Measurements from ENCODE around the gene GRIN2C.
"Not testable (repeated sequence)": the region's sequence is repeated elsewhere in the genome, so short reads cannot be mapped to it uniquely, and the experiment has no call there.

The GRIN2C gene

GRCh38 chr17:74859459-74860228 lies at the start of gene GRIN2C:
Gene GRIN2C, minus strand, starts transcription at chr17:74859885. Its CDS starts 4,793 bp downstream, at chr17:74855092.
- H3K4me3 Mint-ChIP-seq = peak within 1 kb of the TSS; percentile 70
- H3K4me1 Mint-ChIP-seq = peaks cover 9% of the 10 kb centered on the region
- H3K9me3 Mint-ChIP-seq = no peaks in the 10 kb centered on the region
- peaks cover 35% of the 10 kb centered on the region for H3K27me3 Mint-ChIP-seq
- H3K36me3 Mint-ChIP-seq = no peaks in the 10 kb centered on the region
- no peak within 1 kb of the TSS for H3K27ac Mint-ChIP-seq

- H3K27me3 Mint-ChIP-seq, H3K4me3 Mint-ChIP-seq, H3K9me3 Mint-ChIP-seq, H3K36me3 Mint-ChIP-seq, H3K4me1 Mint-ChIP-seq, H3K27ac Mint-ChIP-seq: not testable (repeated sequence)
Observed at GRCh38 chr17:74909097-74909496, 49.4 kb upstream of the GRIN2C start.

- Mint-ChIP-seq H3K36me3 (no peaks in the 10 kb centered on the region), H3K9me3 (no peaks in the 10 kb centered on the region), H3K4me1 (no peaks in the 10 kb centered on the region), H3K27ac (no peak overlapping the region), H3K4me3 (no peak overlapping the region), H3K27me3 (no peaks in the 10 kb centered on the region)
Observed at GRCh38 chr17:74907012-74907411, 47.3 kb upstream of the GRIN2C start.

GRCh38 chr17:74906214-74906793 lies 46.6 kb upstream of the GRIN2C start:
- H3K9me3 Mint-ChIP-seq, H3K27me3 Mint-ChIP-seq, H3K4me3 Mint-ChIP-seq, H3K36me3 Mint-ChIP-seq, H3K27ac Mint-ChIP-seq, H3K4me1 Mint-ChIP-seq: not testable (repeated sequence)

GRCh38 chr17:74904687-74905409 lies 45.2 kb upstream of the GRIN2C start:
- Mint-ChIP-seq H3K4me3 (no peak overlapping the region), H3K27ac (no peak overlapping the region), H3K9me3 (no peaks in the 10 kb centered on the region), H3K36me3 (no peaks in the 10 kb centered on the region), H3K27me3 (peaks cover 1% of the 10 kb centered on the region), H3K4me1 (no peaks in the 10 kb centered on the region)

- no peak overlapping the region for H3K4me3 Mint-ChIP-seq
- no peak overlapping the region for H3K27ac Mint-ChIP-seq
- H3K36me3 Mint-ChIP-seq = no peaks in the 10 kb centered on the region
- no peaks in the 10 kb centered on the region for H3K4me1 Mint-ChIP-seq
- H3K9me3 Mint-ChIP-seq = no peaks in the 10 kb centered on the region
- peaks cover 1% of the 10 kb centered on the region for H3K27me3 Mint-ChIP-seq
Observed at GRCh38 chr17:74903671-74904070, 44.0 kb upstream of the GRIN2C start.

- Mint-ChIP-seq H3K4me1 (no peaks in the 10 kb centered on the region), H3K4me3 (no peak overlapping the region), H3K36me3 (no peaks in the 10 kb centered on the region), H3K27ac (no peak overlapping the region), H3K27me3 (peaks cover 1% of the 10 kb centered on the region), H3K9me3 (no peaks in the 10 kb centered on the region)
Observed at GRCh38 chr17:74903034-74903433, 43.3 kb upstream of the GRIN2C start.

GRCh38 chr17:74901353-74902135 lies 41.9 kb upstream of the GRIN2C start:
- peaks cover 3% of the 10 kb centered on the region for H3K27me3 Mint-ChIP-seq
- no peaks in the 10 kb centered on the region for H3K36me3 Mint-ChIP-seq
- H3K9me3 Mint-ChIP-seq = no peaks in the 10 kb centered on the region
- H3K4me1 Mint-ChIP-seq = no peaks in the 10 kb centered on the region
- no peak overlapping the region for H3K4me3 Mint-ChIP-seq
- H3K27ac Mint-ChIP-seq = no peak overlapping the region

GRCh38 chr17:74900208-74900607 lies 40.5 kb upstream of the GRIN2C start:
- no peak overlapping the region for H3K4me3 Mint-ChIP-seq
- no peaks in the 10 kb centered on the region for H3K9me3 Mint-ChIP-seq
- H3K27me3 Mint-ChIP-seq = peaks cover 10% of the 10 kb centered on the region
- H3K27ac Mint-ChIP-seq = no peak overlapping the region
- H3K36me3 Mint-ChIP-seq = no peaks in the 10 kb centered on the region
- H3K4me1 Mint-ChIP-seq = no peaks in the 10 kb centered on the region

- Mint-ChIP-seq H3K4me3 (no peak overlapping the region), H3K36me3 (no peaks in the 10 kb centered on the region), H3K27me3 (peaks cover 18% of the 10 kb centered on the region), H3K9me3 (no peaks in the 10 kb centered on the region), H3K4me1 (peaks cover 4% of the 10 kb centered on the region), H3K27ac (no peak overlapping the region)
Observed at GRCh38 chr17:74898376-74898946, 38.8 kb upstream of the GRIN2C start.

GRCh38 chr17:74893936-74894671 lies 34.4 kb upstream of the GRIN2C start:
- Mint-ChIP-seq H3K4me1 (peaks cover 4% of the 10 kb centered on the region), H3K4me3 (peak overlapping the region; percentile 82), H3K36me3 (no peaks in the 10 kb centered on the region), H3K9me3 (no peaks in the 10 kb centered on the region), H3K27me3 (peaks cover 20% of the 10 kb centered on the region), H3K27ac (no peak overlapping the region)

- Mint-ChIP-seq H3K36me3 (no peaks in the 10 kb centered on the region), H3K9me3 (no peaks in the 10 kb centered on the region), H3K27me3 (peaks cover 20% of the 10 kb centered on the region), H3K4me3 (peak within 1 kb of the TSS; percentile 82), H3K4me1 (peaks cover 4% of the 10 kb centered on the region), H3K27ac (no peak within 1 kb of the TSS)
Observed at GRCh38 chr17:74892974-74893911, 33.6 kb upstream of the GRIN2C start, which contains the start of gene FADS6. Gene FADS6, minus strand, starts transcription at chr17:74893633. Its CDS starts 38 bp downstream, at chr17:74893595.

GRCh38 chr17:74892013-74892841 lies 32.5 kb upstream of the GRIN2C start:
- no peak overlapping the region for H3K27ac Mint-ChIP-seq
- H3K27me3 Mint-ChIP-seq = peaks cover 20% of the 10 kb centered on the region
- H3K4me3 Mint-ChIP-seq = no peak overlapping the region
- H3K9me3 Mint-ChIP-seq = no peaks in the 10 kb centered on the region
- H3K36me3 Mint-ChIP-seq = no peaks in the 10 kb centered on the region
- H3K4me1 Mint-ChIP-seq = peaks cover 4% of the 10 kb centered on the region

Data from activated naive CD4-positive, alpha-beta T cell treated with anti-CD3 and anti-CD28 coated beads, Interleukin-2, amount 50 U/mL, for 24 hours (primary cell).